Stimulated activated CD8-positive, alpha-beta memory T cell treated with anti-CD3 and anti-CD28 coated beads, Interleukin-15, amount 100 ng/mL, for 1 hour (primary cell): ENCODE data around the gene GCC1.

Experiments used
- DNase-seq: peaks from one replicate; pipeline ENCODE4 v3.0.0-alpha.2; 2020; ENCODE audit warnings: low read depth

GCC1 gene, protein sequence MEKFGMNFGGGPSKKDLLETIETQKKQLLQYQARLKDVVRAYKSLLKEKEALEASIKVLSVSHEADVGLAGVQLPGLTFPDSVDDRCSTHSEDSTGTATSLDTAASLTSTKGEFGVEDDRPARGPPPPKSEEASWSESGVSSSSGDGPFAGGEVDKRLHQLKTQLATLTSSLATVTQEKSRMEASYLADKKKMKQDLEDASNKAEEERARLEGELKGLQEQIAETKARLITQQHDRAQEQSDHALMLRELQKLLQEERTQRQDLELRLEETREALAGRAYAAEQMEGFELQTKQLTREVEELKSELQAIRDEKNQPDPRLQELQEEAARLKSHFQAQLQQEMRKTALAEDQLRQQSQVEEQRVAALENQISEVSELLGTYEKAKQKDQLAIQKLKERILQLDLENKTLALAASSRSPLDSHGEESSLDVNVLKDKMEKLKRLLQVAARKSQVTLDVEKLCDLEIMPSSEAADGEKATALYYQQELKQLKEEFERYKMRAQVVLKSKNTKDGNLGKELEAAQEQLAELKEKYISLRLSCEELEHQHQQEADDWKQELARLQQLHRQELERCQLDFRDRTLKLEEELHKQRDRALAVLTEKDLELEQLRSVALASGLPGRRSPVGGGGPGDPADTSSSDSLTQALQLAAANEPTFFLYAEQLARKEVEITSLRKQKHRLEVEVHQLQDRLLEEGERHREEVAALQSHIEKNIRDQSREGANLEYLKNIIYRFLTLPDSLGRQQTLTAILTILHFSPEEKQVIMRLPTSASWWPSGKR

DNA sequence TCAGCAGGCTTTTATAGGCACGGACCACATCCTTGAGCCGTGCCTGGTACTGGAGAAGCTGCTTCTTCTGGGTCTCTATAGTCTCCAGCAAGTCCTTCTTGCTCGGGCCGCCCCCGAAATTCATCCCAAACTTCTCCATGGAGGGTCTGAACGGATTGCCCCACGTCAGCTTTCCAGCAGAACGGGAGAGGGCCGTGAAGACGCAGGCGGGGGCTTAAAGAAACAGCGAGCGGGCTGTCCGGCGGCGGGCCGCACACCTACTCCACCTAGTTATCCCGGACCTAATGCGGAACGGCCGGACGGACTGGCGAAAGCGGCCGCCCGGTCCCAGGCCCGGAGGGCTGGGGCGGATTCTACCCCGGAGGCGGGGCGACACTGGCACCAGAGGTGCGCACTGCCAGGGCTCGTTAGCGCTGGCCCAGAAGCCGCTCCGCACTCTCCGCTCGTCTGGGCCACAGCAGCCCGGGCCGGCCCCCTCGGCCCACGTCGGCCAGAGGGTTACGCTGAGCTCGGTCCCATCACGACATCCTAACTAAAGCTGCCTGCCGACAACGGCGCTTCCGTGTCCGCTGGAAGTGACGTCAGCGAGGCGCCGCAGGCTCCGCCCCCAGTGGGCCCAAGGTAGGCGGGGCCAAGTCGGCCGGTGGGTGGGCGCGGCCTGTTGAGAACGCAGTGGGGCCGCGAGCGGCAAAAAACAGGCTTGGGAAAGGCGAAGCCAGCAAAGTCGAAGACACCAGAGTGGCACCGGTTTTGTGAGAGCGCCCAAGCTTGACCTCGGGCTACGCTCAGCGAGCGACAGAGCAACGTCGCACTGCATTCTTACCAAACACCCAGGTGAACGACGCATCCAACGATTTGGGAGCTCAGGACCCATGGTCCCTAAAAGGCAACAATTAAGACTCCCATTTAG, at the start of gene GCC1:
TSS of gene GCC1 (minus strand) at position 553 of the 910 bp plus-strand sequence. CDS start at position 139, 414 bp downstream.
- DNase-seq: peak; percentile 91

DNA sequence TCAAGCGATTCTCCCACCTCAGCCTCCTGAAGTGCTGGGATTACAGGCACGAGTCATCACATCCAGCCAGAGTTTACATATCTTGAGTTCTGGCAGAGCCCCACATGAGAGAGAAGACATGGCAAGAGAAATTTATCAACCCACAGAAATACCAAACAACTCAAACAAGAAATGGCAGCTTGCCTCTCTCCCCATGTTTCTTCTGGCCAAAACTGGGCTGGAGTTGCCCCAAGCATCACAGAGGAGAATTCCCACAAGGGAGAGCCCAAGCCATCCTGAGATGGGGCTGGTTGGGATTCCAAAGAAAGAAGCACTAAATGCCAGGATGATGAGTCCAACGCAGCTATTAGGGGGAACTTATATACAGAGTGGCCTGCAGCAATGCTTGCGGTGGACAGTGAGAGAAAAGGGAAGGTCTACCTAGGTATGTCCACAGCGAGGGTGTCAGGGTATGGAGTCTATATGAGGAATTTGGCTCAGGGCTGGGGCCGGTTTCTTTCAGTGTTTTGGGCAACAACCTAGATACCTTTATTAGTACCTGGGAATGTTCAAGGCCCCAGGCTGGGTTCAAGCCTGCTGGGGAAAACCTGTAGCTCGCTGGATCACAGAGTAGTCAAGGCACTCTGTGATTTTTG, 47.0 kb upstream of the GCC1 start:
- DNase-seq: no peak

DNA sequence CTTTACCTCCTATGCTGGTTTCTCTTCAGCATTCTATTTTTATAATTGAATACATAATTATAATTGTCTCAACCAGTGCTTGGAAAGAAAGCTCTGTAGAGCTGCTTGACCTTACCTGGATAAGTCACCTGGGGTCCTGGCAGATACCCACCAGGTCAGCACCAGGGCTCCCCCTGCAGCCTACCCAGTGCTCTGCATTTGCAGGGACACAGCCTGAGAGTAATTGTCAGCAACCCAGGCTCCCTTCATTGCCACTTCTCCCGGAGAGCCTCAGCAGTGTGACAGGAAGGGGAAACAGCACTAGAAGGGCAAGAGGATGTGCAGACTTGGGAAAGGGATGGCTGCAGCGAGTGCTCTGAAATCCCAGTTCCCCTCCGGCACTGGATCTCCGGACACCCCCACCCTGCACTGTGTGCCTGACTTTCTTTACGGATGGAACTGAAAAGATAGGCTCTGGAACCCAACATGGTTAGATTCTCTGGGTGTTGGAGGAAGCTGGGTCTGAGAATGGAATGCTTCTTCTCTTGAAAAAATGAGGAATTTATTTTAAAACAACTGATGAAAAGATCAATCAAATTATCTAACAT, 44.0 kb upstream of the GCC1 start:
- DNase-seq: no peak

DNA sequence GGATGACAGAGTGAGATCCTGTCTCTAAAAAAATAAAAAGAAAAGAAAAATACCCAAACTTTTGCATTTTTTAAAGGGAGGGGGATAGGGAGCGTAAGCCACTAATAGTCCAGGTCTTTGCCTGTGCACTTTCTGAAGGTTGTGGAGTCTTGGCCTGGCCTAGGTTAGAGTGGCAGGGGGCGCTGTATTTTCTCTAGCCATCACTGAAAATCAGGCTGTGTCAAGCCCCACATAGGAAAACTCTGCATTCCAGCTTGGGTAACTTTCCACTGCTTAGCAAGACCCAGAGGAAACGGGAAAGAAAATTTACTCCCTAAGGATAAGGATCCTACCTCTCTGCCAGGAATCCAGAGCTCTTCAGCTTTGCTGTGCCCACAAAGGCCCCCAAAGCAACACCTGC, 43.0 kb upstream of the GCC1 start:
- DNase-seq: no peak

DNA sequence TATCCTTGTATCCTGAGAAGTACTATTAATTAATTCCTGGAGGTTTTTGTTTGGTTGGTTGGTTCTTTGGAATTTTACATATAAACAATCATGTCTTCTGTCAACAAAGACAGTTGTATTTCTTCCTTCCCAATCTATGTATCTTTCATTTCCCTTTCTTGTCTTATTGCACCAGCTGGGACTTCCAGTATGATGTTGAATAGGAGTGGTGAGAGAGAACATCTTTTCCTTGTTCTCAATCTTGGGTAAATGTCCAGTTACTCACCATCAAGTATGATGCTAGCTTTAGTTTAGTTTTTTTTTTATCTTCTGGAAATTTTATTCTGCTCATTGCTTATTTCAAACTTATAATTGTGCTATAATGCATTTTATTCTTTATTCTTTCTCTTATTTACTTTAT, 39.9 kb upstream of the GCC1 start:
- DNase-seq: no peak

DNA sequence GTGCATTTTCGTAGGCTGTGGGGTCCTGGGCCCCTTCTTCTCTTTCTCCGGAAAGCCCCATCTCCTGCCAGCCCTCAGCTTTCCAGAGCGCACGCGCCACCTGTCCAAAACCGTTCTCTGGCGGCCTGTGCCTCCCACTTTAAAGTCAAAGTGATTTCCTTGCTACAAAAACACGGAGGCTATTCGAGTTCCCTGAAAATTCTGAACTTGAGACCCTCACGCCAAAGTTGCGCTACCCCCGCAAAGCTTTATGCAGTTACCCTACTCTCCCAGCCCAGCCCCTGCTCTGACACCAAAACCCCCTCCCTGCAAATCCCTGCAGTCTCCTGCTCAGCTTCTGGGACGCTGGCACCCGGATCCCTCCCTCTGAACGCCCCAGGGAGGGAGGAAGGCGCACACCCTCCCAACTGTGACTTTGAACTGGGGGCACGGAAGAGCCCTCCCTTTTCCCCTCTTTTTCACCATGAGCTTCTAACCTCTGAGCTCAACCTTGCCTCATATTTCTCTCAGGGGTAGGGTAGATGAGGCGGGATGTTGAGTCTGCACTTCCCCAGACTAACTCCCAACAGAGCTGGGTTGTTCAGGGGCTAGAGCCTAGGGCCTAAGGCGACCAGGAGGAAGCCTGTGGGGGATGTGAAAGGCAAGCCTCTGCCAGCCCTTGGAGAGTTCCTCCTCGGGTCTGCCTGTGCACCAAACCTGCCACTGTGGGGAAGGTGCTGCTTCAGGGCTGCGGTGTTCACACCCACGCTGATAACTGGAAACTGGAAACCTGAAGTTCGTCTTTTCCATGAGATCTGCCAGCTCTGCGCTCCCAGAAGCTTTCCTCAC, 35.2 kb upstream of the GCC1 start:
- DNase-seq: no peak

DNA sequence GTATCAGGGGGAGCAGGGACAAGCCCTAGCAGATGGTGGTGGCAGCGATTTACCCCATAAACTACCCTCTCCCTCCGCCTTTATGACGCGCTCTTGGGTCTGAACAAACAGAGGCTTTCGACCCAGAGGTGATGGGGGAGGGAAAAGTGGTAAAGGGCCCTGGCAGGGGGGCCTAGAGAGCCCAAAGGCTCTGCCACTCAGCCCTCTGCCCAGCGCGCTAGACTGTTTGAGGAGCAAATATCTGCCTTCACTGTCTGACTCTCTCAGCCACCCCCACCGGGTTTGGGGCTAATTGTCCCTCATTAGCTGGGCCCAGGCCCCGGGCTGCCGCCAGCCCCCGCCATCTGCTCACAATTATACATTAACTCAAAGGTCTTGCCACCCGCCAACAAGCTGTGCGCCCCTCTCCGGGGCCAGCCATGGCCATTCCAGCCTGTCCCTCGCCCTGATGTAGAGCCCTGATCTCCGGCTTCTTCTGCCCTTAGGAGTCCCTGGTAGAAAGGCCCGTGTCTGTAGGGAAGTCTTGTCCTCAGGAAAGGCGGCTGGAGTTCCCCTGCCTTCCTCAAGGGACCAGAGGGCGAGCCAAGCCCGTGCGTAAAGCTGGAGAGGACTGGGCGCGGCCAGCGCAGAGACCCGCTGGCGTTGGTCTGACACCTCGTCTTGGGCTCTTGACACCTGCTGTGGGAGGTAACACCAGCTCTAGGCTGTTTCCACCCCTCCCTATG, 34.4 kb upstream of the GCC1 start:
- DNase-seq: no peak

DNA sequence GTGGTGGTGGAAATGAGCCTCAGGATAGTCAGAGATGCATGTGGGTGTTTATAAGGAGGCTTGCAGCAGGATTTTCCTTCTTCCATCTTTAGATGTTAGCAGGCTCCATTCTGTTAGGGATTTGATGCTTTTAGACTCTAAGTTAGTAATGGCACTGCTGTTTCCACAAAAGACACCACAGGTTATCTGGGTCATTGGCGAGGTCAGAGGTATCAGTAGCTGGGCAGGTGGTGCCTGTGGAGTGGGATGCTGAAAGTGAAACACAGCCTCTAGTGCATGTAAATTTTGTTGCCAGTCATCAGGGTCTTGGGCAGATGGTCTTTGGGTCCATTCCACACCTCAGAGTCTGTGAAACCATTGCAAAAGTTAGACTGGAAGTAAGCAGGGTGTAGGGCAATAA, 33.4 kb upstream of the GCC1 start:
- DNase-seq: no peak

DNA sequence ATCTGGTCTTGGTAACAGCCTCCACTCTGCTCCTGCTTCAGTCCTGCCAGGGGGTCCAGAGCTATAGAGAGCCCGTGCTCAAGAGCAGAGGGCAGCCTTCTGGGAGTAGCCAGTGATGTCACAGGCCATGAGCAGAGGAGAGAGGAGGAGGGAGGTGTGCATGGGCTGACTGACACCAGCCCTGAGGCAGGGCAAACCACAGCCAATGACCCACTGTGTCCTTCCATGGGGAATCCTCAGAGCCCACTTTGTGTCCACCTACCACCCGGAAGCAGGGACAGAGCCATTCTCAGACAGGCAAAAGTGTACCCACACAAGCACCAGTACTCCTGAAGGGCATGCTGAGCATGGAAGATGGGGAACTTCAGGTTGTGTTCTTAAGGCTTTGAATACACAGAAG, 32.6 kb upstream of the GCC1 start, which contains the start of gene PAX4:
TSS of gene PAX4 (minus strand) at position 101 of the 400 bp plus-strand sequence. CDS start 2,214 bp downstream, outside the sequence.
- no peak for DNase-seq

DNA sequence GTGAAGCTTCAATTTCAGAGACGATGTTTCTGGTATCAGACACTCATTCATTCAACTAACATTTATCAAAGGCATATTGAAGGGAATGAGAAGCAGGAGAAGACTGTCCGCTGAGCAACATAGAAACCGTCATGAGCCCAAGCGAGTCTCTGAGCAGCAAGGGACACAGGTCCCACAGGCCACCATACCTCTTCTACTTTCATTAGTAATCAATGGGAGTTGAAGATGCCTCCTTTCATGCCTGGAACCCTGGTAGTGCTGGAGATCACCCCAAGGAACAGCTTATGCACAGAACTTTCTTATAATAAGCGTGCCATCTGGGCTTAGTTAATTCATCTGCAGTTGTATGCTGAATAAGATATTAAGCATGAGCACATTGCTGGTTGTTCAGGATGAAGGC, 31.3 kb upstream of the GCC1 start:
- no peak for DNase-seq

DNA sequence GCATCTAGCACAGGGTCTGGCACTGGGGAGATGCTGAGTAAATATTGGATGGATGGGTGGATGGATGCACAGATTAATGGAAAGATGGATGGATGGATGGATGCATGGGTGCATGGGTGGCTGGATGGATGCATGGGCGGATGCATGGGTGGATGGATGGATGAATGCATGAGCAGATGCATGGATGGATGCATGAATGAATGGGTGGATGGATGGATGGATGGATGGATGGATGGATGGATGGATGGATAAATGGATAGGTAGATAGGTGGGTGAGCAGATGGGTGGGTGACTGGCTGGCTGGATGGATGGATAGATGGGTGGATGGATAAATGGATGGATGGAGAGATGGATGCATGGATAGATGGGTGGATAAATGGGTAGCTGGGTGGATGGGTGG, 26.9 kb upstream of the GCC1 start:
- DNase-seq: no peak

DNA sequence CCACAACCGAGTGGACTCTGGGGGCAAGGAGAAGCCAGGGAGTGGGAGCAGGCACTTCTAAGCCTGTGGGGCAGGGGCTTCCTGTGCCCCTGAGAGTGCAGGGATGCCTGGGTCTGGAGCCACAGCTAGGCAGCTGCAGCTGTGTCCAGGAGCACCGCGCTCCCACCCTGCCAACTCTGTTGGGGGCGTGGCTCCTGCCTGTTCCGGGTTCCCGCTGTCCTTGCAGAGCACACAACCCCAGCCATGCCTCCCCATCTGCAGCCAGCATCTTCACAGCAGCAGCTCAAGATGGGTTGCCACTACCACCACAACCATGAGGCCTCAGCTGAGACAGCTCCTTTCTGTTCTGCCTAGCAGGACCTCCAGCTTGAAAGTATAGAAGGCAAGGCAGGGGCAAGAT, 23.9 kb upstream of the GCC1 start:
- no peak for DNase-seq

DNA sequence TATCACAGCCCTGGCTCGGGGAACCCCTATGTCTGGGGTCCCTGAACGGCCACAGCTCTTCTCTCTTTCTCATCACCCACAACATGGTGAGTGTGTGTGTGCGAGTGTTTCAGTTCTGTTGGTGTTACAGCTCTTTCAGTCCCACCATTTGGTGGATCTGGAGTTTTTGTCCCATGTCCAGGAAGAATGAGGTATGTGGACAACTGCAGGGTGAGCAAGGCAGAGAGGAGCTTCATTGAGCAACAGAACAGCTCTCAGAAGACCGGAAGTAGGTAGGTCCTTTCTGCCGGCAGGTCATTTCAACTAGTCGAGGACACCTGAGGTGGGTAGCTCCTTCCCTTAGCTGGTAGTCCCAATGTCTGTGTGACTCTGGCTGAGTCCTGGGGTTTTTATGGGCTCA, 23.1 kb upstream of the GCC1 start:
- no peak for DNase-seq

DNA sequence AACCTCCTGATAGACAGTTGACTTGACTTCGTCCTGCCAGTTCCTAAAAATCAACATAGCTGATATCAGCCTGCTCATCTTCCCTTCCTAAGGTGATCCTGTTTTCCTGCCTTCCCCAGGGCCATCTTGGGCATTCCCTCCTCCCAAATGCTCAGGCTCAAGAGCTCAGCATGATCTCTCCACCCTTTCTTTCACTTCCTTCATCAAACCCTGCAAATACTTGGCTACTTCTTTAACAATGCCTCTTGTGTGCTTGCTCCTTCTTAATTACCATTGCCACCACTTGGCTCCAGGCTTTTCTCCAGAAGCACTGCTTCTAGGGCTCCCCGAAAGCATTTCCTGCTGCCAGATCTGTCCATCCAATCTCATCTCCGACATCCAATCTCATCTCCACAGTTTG, 15.5 kb upstream of the GCC1 start:
- DNase-seq: no peak

DNA sequence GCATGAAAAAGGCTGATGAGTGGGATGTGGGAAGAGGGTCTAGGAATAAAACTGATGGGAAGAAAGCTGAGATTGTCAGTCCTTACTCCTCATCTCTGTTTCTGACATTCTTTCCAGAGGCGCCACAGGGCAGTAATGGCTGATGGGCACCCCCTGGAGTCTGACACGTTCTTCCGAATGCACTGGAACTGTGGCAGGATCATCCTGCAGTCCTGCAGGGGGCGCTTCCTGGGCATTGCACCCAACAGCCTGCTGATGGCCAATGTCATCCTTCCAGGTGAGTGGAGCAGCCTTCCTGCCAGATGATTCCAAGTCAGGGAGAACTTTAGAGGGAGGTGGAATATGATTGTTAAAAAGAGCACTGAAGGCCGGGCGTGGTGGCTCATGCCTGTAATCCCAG, 12.9 kb upstream of the GCC1 start:
- no peak for DNase-seq

DNA sequence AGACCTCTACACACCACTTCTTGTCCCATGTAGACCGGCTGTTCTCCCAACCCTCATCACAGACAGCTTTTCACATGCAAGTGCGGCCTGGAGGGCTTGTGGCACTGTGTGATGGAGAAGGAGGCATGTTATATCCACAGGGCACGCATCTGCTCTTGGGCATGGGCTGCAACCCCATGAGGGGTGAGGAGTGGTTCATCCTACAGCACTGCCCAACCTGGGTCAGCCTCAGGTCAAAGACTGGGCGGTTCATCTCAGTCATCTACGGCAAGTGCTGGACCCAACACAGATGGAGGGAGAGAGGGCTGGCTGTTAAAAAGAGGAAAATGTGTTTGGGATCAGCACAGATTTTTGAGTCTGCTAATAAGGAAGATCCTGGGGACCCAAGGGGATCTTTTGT, 10.3 kb upstream of the GCC1 start:
- no peak for DNase-seq

DNA sequence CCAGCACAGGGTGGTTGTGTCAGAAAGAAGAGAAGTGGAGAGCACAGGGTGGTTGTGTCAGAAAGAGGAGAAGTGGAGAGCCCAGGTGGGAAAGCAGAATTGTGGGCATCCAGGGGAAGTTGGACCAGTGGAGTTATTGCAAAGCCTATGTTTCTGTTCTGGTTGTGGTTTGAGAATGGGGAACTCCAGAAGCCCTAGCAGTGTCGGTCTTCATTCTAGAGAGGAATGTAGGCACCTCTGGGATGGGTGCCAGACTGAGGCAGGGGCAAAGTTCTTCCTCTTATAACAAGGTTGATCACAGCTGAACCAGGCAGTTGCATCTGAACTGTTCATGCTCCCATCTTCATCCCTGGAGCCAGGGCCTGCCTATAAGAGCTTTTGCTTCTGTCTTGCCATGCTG, 9.1 kb upstream of the GCC1 start:
- no peak for DNase-seq

DNA sequence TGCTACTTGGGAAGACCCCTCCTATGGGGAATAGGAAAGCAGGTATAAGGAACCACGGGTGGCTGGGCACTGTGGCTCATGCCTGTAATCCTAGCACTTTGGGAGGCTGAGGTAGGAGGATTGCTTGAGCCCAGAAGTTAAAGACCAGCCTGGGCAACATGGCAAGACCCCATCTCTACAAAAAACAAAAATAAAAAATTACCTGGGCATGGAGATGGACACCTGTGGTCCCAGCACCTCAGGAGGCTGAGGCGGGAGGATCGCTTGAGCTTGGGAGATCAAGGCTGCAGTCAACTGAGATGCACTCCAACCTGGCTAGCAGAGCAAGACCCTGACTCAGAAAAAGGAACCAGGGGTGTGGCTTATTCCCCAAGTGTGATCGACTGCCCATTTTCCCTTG, 7.2 kb upstream of the GCC1 start:
- no peak for DNase-seq

DNA sequence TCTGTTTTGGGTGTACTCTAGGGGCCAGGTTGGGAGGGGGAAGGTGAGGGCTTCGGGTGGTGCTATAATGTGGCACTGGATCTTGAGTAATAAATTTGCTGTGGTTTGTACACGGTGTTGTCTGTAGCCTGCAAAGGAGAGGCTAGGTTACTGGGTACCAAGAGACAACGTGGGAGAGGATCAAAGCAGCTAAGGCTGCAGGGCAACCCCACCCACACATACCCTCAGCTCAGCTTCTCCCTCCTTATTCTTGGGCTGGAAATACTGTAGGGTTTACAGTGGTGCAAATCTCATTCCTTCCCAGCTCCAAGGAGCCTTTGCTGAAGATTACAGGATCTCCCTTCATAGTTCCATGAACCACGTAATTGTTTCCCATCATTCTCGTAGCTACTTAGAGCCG, 6.2 kb upstream of the GCC1 start:
- no peak for DNase-seq

DNA sequence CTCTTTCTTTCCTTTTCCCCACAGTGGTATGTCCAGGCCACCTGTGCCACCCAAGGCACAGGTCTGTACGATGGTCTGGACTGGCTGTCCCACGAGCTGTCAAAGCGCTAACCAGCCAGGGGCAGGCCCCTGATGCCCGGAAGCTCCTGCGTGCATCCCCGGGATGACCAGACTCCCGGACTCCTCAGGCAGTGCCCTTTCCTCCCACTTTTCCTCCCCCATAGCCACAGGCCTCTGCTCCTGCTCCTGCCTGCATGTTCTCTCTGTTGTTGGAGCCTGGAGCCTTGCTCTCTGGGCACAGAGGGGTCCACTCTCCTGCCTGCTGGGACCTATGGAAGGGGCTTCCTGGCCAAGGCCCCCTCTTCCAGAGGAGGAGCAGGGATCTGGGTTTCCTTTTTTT, 5.8 kb upstream of the GCC1 start:
- no peak for DNase-seq
